Left hindlimb (tissue), 1 donor: Measurements from ENCODE around the gene LITAF.

ENCODE experiments used
- DNase-seq: peaks from one replicate; pipeline ENCODE4 v3.0.0-alpha.2; 2018

The LITAF gene

DNA sequence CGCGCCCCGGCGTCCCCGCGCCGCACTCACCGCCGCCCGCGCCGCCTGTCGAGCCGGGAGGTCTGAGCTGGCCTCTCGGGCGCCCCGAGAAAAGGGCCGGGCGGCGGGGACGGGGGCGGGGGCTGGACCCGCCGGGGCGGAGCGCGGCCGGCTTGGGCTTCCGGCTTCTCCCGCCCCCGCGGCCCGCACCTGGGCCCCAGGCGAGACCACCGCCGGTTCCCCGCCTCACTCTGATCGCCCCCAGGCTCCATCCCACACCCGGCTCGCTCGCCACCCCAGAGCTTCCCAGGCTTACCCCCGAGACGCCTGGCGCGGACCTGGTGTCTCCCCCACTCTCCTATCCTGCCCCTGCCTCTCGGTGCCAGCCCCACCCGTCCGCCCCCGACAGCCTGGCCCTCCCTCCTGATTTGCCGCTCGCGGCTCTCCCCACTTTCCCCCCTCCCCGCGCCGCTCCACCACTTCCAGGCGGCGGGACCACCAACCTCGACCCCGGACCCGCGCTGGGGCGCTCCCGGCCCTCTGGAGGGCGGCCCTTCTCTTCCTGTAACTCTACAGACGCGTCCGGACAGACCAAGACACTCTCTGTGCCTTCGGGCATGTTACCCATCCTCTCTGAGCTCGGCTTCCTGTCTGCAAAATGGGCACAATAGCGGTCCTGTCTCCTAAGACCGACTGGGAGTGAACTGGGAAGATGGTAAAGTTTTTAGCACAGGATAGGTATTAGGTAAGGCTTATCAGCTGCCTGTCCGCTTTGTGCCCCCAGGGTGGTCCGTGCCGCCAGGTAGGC, at the start of gene LITAF:
TSS of gene LITAF (minus strand) at position 64 of the 787 bp plus-strand sequence. CDS start 30,189 bp downstream, outside the sequence.
- DNase-seq = peak; percentile 84

DNA sequence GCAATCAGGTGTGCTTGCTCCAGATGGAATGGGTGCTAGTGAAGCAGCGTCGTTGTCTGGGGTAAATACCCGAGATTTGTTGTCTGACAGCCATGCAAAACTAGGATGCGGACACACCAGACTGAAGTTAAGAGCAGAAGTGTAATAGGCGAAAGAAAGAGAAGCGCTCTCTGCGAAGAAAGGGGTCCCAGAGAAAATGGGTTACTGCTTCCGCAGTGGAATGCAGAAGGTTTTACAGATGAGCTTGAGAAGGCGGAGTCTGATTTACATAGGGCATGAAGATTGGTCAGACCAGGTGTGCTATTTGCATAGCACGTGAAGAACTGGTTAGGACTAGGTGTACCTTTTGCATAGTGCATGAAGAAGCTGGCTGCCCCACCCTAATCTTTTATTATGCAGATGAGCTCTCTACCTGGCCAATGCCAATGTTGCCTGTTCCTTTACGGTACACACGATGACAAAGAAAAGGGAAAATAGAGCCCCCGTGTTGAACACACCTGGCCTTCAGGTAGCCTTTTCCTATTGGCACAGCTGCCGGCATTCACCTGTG, 49.5 kb upstream of the LITAF start:
- DNase-seq = no peak

- DNase-seq = no peak
Observed at GRCh38 chr16:11635679-11636171, 49.0 kb upstream of the LITAF start.

- DNase-seq = no peak
Observed at GRCh38 chr16:11635113-11635652, 48.5 kb upstream of the LITAF start.

- no peak for DNase-seq
Observed at GRCh38 chr16:11634312-11634711, 47.6 kb upstream of the LITAF start.

- no peak for DNase-seq
Observed at GRCh38 chr16:11633113-11633512, 46.4 kb upstream of the LITAF start.

- peak; percentile 75 for DNase-seq
Observed at GRCh38 chr16:11632455-11632939, 45.8 kb upstream of the LITAF start.

GRCh38 chr16:11631214-11631613, 44.5 kb upstream of the LITAF start:
- DNase-seq = no peak

- DNase-seq = no peak
Observed at GRCh38 chr16:11630768-11631056, 44.0 kb upstream of the LITAF start.

- peak; percentile 46 for DNase-seq
Observed at GRCh38 chr16:11630046-11630767, 43.5 kb upstream of the LITAF start.

DNA sequence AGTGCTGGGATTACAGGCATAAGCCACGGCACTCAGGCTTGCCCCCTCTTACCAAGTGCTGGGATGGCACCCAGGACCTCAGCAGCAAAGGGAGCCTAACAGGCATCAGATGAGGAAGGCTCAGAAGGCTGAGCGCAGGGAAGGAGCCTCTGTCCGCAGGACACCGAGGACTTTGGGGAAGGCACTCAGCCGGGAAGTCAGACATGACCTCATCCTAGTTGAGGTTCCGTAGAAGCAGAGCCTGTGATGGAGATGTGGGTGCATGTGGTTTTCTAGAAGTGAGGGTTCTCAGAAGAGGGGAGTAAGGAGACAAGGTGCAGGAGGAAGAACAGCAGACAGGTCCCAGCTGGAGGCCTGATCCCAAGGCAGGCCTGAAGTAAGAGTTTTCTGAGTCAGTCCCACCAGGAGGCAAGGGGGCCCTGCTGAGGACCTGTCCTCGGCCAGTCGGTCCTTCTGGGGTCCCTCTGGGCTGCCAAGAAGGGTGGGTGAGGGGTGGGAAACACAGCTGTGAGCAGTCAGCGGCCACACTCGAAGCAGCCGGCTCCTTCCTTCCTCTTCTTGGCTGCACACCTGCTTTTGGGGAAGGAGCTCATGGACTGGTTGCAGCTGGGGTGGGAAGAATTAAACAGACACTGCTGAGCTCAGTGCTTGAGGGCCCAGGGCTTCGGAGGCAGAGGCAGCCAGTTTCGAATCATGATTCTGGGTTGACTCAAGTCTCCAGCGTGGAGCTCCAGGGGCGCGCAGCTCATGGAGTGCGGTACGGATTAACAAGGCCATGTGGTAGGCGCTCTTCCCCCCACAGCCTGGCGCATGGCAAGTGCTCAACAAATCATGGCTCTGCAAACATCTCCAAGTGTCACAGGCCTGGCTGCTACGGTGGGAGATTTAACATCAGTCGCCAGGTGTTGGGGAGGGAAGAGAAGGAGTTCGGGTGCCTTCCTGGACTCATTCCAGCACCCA, 42.6 kb upstream of the LITAF start:
- DNase-seq = peak; percentile 50

- DNase-seq = no peak
Observed at GRCh38 chr16:11627822-11628457, 41.2 kb upstream of the LITAF start.

- no peak for DNase-seq
Observed at GRCh38 chr16:11627292-11627663, 40.6 kb upstream of the LITAF start.

DNA sequence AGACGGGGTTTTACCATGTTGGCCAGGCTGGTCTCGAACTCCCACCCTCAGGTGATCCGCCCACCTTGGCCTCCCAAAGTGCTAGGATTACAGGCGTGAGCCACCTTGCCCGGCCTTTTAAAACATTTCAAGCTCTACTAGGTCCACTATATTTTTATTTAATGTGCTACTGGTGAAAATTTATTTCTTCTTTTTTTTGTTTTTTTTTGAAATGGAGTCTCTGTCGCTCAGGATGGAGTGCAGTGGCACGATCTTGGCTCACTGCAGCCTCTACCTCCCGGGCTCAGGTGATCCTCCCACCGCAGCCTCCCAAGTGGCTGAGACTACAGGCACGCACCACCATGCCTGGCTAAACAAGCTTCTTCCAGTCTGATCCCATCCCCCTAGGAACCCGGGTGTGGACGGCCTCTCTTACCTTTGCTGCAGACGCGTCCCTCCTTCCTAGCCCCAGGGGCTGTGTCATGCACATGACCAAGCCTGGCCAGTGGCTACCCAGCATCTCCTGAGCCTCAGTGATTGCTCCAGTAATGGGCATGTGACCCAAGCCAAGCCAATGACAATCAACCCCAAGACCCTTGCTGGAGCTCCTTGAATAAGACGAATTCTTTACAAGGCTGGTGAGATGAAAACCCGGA, 40.1 kb upstream of the LITAF start:
- no peak for DNase-seq

- no peak for DNase-seq
Observed at GRCh38 chr16:11625769-11626168, 39.0 kb upstream of the LITAF start.

DNA sequence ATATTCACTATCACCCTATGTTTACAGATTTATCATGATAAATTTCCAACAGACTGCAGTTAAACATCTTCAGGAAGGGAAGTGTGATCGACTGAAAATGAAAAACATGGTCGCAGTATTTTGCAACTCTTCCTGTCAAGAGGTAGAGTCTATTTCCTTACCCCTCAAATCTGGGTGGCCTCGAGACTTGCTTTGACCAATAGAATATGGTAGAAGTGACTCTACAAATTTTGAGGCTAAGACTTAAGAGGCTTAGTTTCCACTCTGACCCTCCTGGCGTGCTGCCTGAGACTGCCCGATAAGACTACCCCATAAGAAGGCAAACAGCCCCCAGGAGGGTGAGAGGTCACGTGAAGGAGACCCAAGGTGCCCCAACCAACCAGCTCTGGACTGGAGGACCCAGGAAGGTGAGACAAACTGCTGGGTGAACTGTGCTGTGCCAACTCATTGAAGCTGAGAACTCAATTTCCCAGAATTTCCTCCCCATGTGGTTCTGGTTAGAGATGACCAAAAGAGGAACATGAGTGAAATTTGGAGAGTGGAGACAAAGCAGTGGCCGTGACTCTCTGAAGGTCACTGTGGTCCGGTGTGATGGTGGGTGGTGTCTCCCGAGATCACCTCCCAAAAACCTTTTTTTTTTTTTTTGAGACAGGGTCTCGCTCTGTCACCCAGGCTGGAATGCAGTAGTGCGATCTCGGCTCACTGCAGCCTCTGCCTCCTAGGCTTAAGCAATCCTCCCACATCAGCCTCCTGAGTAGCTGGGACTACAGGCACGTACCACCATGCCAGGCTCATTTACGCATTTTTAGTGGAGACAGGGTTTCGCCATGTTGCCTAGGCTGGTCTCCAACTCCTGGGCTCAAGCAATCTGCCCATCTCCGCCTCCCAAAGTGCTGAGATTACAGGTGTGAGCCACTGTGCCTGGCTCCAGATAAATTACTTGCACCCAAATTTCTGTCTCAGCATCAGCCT, 38.2 kb upstream of the LITAF start:
- DNase-seq = peak; percentile 24

DNA sequence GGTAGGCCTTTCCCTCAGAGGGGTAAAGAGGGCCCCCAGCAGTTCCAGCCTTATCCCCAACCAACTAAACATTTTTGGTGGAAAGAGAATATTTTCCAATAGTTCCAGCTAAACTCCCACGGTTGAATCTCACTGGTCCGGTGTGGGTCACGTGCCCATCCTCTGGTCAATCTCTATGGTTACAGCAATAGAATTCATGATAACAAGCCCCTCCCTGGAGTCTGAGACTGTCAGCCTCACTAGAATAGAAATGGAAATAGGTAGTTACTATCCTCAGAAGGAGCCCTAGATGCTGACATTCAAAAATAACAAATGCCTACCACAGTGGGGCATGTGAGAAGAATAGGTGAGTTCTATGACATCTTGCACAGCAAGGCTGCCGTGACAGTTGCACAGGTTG, 37.5 kb upstream of the LITAF start:
- DNase-seq = no peak

GRCh38 chr16:11621920-11622651, 35.4 kb upstream of the LITAF start:
- DNase-seq = peak; percentile 62

DNA sequence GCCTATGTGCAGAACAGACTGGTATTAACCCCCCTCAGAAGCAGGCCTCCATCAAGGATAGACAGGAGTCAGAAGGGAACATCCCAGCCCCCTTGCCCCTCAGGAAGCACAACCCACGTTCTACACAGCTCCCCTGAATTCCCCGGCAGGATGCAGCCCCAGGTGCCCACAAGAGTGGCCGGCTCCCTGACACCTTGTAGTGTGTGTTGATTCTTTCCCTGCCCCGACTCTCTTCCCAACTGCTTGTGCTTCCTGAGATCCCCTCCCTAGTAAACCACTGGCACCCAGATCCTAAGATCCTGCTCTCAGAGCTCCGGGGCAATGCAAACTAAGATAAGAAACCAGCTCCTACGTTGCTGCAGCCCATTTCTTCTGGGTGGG, 34.8 kb upstream of the LITAF start:
- DNase-seq = no peak
